HL-60 (cell line): ENCODE measurements around the gene ERF.

ENCODE experiments used
- DNase-seq, 2 experiments: peaks; one replicate each; pipeline ENCODE4 v3.0.0-alpha.2; 2010 to 2020; ENCODE audit warnings: low read depth in 1 of 2, low spot score in 1 of 2
- H3K27ac ChIP-seq: fragments of 250-450 bp; sonication (Bioruptor Pico); replicated peaks from 2 replicates; pipeline ENCODE4 v1.5.1; 2020; ENCODE audit warnings: mild to moderate bottlenecking, moderate library complexity
- H3K27me3 ChIP-seq: fragments of 250-450 bp; sonication (Bioruptor Pico); 2 replicates; pipeline ENCODE4 v1.5.1; 2021; ENCODE audit warnings: mild to moderate bottlenecking, moderate library complexity; ENCODE audit not compliant: insufficient read depth, poor library complexity, severe bottlenecking
- H3K4me3 ChIP-seq: replicated peaks from 2 replicates; pipeline ENCODE4 v1.5.1; 2011; ENCODE audit warnings: mild to moderate bottlenecking, control low read depth, low read length; ENCODE audit not compliant: insufficient read depth
- GABPA ChIP-seq: IDR thresholded peaks from 2 replicates; pipeline ENCODE4 v1.6.1; 2012; ENCODE audit warnings: low read depth
- POLR2AphosphoS5 ChIP-seq: IDR thresholded peaks from 2 replicates; pipeline ENCODE4 v1.6.1; 2012; ENCODE audit warnings: low read depth
- SPI1 ChIP-seq: IDR thresholded peaks from 2 replicates; pipeline ENCODE4 v1.6.1; 2012; ENCODE audit warnings: low read depth, mild to moderate bottlenecking, borderline replicate concordance
- TF ChIP-seq, protein P1 (sequence below): IDR thresholded peaks from 2 replicates; pipeline ENCODE4 v1.6.1; 2012; ENCODE audit warnings: low read depth; ENCODE audit not compliant: insufficient replicate concordance
- TF ChIP-seq, protein P2 (sequence below): IDR thresholded peaks from one replicate; pipeline ENCODE4 v1.5.1; 2011; ENCODE audit warnings: low read length, control low read depth, inconsistent platforms; ENCODE audit not compliant: insufficient read depth

The ERF gene

DNA sequence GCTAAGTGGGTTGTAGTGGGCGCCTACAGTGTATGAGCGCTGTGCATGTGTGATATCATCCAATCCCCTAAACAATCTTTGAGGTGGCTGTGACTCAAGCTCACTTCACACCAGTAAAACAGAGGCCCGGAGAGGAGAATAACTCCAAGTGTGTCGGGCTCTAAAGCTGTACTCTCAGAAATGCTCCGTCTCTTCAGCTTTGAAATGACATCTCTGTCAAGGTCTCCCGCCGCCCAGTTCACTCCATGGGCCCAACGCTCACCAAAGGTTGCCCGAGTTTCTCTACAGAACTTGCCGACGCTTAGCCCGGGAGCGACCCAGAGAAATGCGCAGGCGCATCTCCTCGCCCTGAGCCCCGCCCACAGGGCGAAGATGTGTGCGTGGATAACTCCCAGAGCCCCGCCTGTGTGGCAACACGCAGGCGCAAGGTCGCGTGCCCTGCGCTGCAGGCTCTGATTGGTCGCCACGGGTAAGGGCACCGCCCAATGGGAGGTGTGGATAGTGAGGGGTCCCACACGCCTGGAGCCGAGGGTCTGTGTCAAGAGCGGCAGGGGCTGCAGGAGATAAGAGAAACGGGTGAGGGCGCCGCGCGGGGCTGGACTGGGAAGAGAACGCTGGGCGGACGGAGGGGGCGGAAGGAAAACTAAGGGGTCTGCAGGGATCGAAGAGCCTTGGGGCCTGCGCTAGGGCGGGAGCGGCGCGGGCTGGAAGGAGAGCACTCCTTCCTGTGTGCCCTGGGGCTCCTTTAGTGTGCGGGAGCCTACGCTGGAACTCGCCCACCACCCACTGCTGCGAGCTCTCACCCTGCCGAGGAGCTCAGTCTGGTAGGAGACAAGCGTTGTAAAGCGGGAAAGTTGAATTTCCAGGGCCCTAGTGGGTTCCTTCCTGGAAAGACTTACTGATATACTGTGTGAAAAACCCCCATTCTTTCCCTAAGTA, 34.8 kb downstream of the ERF start, which contains the start of gene ZNF526:
Gene ZNF526 (plus strand): TSS at position 501 of the 939 bp plus-strand sequence. CDS start 4,092 bp downstream, outside the sequence.
- TF ChIP-seq, protein P1, sequence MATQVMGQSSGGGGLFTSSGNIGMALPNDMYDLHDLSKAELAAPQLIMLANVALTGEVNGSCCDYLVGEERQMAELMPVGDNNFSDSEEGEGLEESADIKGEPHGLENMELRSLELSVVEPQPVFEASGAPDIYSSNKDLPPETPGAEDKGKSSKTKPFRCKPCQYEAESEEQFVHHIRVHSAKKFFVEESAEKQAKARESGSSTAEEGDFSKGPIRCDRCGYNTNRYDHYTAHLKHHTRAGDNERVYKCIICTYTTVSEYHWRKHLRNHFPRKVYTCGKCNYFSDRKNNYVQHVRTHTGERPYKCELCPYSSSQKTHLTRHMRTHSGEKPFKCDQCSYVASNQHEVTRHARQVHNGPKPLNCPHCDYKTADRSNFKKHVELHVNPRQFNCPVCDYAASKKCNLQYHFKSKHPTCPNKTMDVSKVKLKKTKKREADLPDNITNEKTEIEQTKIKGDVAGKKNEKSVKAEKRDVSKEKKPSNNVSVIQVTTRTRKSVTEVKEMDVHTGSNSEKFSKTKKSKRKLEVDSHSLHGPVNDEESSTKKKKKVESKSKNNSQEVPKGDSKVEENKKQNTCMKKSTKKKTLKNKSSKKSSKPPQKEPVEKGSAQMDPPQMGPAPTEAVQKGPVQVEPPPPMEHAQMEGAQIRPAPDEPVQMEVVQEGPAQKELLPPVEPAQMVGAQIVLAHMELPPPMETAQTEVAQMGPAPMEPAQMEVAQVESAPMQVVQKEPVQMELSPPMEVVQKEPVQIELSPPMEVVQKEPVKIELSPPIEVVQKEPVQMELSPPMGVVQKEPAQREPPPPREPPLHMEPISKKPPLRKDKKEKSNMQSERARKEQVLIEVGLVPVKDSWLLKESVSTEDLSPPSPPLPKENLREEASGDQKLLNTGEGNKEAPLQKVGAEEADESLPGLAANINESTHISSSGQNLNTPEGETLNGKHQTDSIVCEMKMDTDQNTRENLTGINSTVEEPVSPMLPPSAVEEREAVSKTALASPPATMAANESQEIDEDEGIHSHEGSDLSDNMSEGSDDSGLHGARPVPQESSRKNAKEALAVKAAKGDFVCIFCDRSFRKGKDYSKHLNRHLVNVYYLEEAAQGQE: no peak
- TF ChIP-seq POLR2AphosphoS5: peak; percentile 77
- TF ChIP-seq, protein P2, sequence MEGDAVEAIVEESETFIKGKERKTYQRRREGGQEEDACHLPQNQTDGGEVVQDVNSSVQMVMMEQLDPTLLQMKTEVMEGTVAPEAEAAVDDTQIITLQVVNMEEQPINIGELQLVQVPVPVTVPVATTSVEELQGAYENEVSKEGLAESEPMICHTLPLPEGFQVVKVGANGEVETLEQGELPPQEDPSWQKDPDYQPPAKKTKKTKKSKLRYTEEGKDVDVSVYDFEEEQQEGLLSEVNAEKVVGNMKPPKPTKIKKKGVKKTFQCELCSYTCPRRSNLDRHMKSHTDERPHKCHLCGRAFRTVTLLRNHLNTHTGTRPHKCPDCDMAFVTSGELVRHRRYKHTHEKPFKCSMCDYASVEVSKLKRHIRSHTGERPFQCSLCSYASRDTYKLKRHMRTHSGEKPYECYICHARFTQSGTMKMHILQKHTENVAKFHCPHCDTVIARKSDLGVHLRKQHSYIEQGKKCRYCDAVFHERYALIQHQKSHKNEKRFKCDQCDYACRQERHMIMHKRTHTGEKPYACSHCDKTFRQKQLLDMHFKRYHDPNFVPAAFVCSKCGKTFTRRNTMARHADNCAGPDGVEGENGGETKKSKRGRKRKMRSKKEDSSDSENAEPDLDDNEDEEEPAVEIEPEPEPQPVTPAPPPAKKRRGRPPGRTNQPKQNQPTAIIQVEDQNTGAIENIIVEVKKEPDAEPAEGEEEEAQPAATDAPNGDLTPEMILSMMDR: no peak
- peak within 1 kb of the TSS; percentile 80 for H3K27ac ChIP-seq
- DNase-seq: peak; percentile 98
- peak within 1 kb of the TSS; percentile 95 for H3K4me3 ChIP-seq
- H3K27me3 ChIP-seq: no peaks in the 10 kb centered on the region

GRCh38 chr19:42217520-42218437, 37.1 kb downstream of the ERF start, which contains the start of gene DEDD2:
TSS of gene DEDD2 (minus strand) at chr19:42217677. CDS start at chr19:42217007, 670 bp downstream.
- Histone ChIP-seq H3K27ac (peak within 1 kb of the TSS; percentile 76), H3K27me3 (no peaks in the 10 kb centered on the region), H3K4me3 (peak within 1 kb of the TSS; percentile 95)
- TF ChIP-seq GABPA (no peak), POLR2AphosphoS5 (peak; percentile 57; the same call in 1 of the 2 replicates)
- peak; percentile 96 to 97 for DNase-seq

GRCh38 chr19:42216653-42217519, 38.0 kb downstream of the ERF start:
- H3K27me3 ChIP-seq: no peaks in the 10 kb centered on the region
- H3K27ac ChIP-seq: peak overlapping the region; percentile 76
- DNase-seq: no peak
- peak overlapping the region; percentile 95 for H3K4me3 ChIP-seq
- TF ChIP-seq, protein P1: no peak
- TF ChIP-seq GABPA: no peak
- no peak for TF ChIP-seq SPI1
- no peak for TF ChIP-seq POLR2AphosphoS5
- TF ChIP-seq, protein P2: no peak
